Mucosa of descending colon (tissue), 3 donors: ENCODE measurements around the gene GMPR2. TPM values are rescaled to one million over a fixed set of nuclear protein-coding genes. Genes with fewer than 3 reads are reported as not detected.

Experiments used
- ATAC-seq: fragments of 200-7000 bp; cut with Tn5 transposase; one replicate; pipeline ENCODE4 v1.9.1; 2020; ENCODE audit warnings: mild to moderate bottlenecking, moderate library complexity
- DNase-seq, 3 donors: peaks; one replicate each; pipeline ENCODE4 v3.0.0-alpha.2; 2020
- H3K36me3 ChIP-seq: fragments of 200-600 bp; one replicate; pipeline ENCODE4 v1.8.0; 2021; ENCODE audit warnings: low read depth, mild to moderate bottlenecking
- H3K4me1 ChIP-seq: fragments of 200-600 bp; one replicate; pipeline ENCODE4 v1.8.0; 2021; ENCODE audit warnings: low read depth, mild to moderate bottlenecking
- H3K4me3 ChIP-seq: fragments of 200-600 bp; one replicate; pipeline ENCODE4 v1.8.0; 2021; ENCODE audit warnings: mild to moderate bottlenecking
- H3K9me3 ChIP-seq: fragments of 200-600 bp; one replicate; pipeline ENCODE4 v1.8.0; 2021; ENCODE audit warnings: mild to moderate bottlenecking
- intact Hi-C, 2 donors: fragments of 100-400 bp; cut with DNase I in 1 of 2; cut with micrococcal nuclease in 1 of 2; formaldehyde crosslinking; loops; one replicate each; pipeline versions ENCODE4 v1.11.0 to v1.11.1; 2022; cut with DNase I, micrococcal nuclease
- total RNA-seq, 3 donors: library from RNA; stranded (reverse); fragmentation: NEBNext Ultra II Directional in 2 of 3; extraction: Animal tissue kit (Norgen Biotek cat#: 25700) in 2 of 3; gene quantifications; one replicate each; pipeline versions ENCODE4 v1.2.1 to v1.2.4, GENCODE V29; 2021 to 2023
- TF ChIP-seq, protein P1 (sequence below): fragments of 200-600 bp; IDR thresholded peaks from one replicate; pipeline ENCODE4 v1.8.0; 2022; ENCODE audit warnings: antibody characterized with exemption, mild to moderate bottlenecking
- donor health status: DM: no; HTN: no; CAD: no; lungs with moderate emphysema.
- donor health status: DM: no; HTN: no; CAD: no.
- donor health status: DM: no; HTN: yes; CAD: no.

The GMPR2 gene
- total RNA-seq, 3 donors from 2014 or later: 59.7 to 83.5 (median 61.6) TPM

DNA sequence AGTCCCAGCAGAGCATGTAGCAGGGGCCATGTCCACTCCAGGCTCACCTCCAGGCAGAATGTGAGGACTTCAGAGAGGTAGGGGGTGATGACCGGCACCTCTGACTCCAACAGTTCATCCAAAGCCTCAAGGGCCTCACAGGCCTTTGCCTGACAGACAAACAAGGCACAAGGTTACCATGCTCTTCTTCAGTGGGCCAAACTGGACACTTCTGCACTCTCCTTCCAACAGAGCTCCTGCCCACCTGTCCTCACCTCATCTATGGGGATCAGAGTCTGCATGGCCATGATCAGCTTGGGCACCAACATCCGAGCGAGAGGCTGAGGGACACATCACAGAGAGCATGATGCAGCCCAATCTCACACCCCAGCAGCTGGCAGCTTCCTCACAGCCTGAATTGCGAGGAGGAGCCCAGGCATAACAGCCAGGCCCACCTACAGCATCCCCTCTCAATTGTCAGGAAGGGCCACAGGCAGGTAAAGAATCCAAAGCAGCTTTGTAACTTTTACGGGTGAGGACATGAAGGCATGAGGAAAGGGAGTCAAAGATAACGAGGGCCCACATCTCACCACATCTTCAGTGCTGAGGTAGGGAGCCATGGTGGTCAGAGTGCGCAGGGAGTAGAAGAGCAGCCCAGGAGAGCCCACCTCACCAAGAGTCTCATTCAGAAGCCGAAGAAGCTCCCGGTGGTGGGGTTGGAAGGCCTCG is 45.7 kb upstream of the GMPR2 start:
- Histone ChIP-seq H3K36me3 (no peaks in the 10 kb centered on the region), H3K4me3 (no peak overlapping the region), H3K9me3 (no peaks in the 10 kb centered on the region), H3K4me1 (peaks cover 7% of the 10 kb centered on the region)
- intact Hi-C loops: no loop called here
- TF ChIP-seq, protein P1, sequence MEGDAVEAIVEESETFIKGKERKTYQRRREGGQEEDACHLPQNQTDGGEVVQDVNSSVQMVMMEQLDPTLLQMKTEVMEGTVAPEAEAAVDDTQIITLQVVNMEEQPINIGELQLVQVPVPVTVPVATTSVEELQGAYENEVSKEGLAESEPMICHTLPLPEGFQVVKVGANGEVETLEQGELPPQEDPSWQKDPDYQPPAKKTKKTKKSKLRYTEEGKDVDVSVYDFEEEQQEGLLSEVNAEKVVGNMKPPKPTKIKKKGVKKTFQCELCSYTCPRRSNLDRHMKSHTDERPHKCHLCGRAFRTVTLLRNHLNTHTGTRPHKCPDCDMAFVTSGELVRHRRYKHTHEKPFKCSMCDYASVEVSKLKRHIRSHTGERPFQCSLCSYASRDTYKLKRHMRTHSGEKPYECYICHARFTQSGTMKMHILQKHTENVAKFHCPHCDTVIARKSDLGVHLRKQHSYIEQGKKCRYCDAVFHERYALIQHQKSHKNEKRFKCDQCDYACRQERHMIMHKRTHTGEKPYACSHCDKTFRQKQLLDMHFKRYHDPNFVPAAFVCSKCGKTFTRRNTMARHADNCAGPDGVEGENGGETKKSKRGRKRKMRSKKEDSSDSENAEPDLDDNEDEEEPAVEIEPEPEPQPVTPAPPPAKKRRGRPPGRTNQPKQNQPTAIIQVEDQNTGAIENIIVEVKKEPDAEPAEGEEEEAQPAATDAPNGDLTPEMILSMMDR: no peak
- no peak for DNase-seq
- no peak for ATAC-seq

DNA sequence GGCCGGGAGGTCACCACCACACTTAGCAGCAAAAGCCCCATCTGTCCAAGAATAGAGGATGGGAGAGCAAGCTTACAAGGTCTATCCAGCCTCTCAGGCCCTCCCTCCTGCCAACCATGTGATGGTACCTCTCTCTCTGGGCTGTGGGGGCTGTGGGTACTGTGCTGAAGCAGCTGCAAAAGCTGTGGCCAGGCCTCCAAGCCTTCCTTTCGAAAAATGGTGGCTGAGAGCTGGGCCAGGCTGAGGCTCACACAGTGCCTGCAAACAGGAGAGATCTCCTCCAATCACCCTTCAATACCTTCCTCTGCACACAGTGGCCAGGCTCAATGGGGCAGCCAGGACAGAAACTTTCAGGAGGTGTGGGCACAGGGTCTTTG is 45.2 kb upstream of the GMPR2 start:
- no peak for DNase-seq
- no peak for ATAC-seq
- Histone ChIP-seq H3K36me3 (no peaks in the 10 kb centered on the region), H3K9me3 (no peaks in the 10 kb centered on the region), H3K4me1 (peaks cover 7% of the 10 kb centered on the region), H3K4me3 (no peak overlapping the region)
- intact Hi-C loops: no loop called here
- TF ChIP-seq, protein P1: no peak

DNA sequence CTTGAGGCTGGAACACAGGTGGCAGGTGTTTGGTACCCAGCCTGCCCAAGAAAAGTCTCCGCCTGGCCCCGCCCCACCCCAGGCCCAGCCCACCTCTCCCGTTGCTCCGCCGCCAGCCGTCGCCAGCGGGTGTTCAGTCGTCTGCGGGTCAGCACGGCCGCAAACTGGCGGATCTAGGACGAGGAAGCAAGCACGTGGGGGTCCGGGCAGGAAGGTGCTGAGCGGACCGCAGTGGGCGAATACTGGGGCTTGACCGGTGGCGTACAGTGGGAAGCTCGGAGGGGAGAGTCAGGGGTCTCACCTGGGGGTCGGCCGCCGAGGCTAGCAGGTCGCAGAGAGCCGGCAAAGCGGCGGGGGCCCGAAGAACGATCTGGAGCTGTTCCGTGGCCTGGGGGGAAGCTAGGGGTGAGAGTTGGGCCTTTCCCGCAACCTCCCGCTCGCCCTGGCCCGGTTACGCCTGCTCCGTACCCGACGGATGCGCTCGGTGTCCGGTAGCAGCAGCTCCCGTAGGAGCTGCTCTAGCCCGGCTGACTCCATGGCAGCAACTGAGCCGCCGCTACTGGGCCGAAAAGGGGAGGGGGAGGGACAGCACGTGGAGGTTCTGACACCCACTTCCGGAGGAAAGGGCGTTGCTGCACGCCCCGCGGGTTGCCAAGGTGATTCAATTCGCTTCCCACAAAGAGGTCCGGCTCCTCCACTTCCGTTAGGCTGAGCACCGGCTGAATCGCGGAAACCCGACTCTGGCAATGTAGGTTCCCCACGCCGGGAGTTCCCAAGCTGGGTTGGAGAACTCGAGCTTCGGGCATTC is 44.3 kb upstream of the GMPR2 start, which contains the start of gene IPO4:
IPO4 (minus strand) TSS at position 566 of the 808 bp plus-strand sequence; CDS start at position 537, 29 bp downstream.
- TF ChIP-seq, protein P1: no peak
- intact Hi-C loops: no loop called here
- DNase-seq (peak; percentile 94 to 97 (median 94)), ATAC-seq (peak; percentile 98)
- Histone ChIP-seq H3K4me3 (peak within 1 kb of the TSS; percentile 20), H3K36me3 (no peaks in the 10 kb centered on the region), H3K9me3 (no peaks in the 10 kb centered on the region), H3K4me1 (peaks cover 7% of the 10 kb centered on the region)

DNA sequence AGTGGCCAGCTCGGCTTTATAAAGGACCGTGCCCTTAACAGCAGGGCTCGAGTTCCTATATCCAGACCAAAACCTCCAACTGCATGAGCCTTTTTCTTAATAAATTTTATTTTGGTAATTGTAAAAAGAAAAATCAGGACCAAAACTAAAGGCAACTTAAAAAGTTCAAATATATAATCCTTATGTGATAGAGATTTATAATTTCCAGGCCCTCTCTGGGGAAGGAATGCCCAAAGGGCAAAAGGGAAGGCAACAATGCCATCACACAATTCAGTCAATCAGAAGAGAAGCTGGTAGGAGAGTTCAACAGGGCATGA is 43.7 kb upstream of the GMPR2 start:
- no peak for DNase-seq
- no peaks in the 10 kb centered on the region for H3K9me3 ChIP-seq
- no peaks in the 10 kb centered on the region for H3K36me3 ChIP-seq
- peak overlapping the region; percentile 20 for H3K4me3 ChIP-seq
- ATAC-seq: no peak
- TF ChIP-seq, protein P1: no peak
- H3K4me1 ChIP-seq: peaks cover 7% of the 10 kb centered on the region
- intact Hi-C loops: no loop called here

DNA sequence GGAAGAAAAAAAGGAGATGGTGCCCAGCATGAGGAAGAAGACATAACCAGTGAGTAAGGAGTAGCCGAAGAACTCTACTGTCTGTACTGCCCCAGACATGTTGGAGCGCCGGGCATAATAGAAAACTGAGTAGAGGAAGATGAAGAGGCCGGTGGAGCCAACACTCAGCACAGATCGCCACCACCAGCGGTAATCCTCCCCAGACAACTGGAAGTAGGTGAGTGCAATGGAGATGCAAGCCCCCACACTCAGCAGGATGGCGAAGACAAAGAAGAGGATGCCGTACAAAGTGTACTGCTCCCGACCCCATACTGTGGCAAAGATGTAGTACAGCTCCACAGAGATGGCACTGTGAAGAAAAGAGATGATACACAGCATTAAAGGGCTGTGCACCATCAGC is 43.3 kb upstream of the GMPR2 start:
- DNase-seq (no peak), ATAC-seq (no peak)
- intact Hi-C loops: no loop called here
- H3K4me1 ChIP-seq: peaks cover 8% of the 10 kb centered on the region
- no peaks in the 10 kb centered on the region for H3K9me3 ChIP-seq
- no peaks in the 10 kb centered on the region for H3K36me3 ChIP-seq
- H3K4me3 ChIP-seq: no peak overlapping the region
- TF ChIP-seq, protein P1: no peak
